DMS53 treated with DMSO at 0.1 percent for 48 hours (cell line): Measurements from ENCODE around the gene TMEM128.
"Not testable (repeated sequence)": the region's sequence is repeated elsewhere in the genome, so short reads cannot be mapped to it uniquely, and the experiment has no call there.

Experiments
- DNase-seq: peaks from one replicate; lab custom pipeline; 2025; ENCODE audit not compliant: unreplicated experiment; lab: John Stamatoyannopoulos, UW

Gene TMEM128

GRCh38 chr4:4256799-4257198, 8.8 kb upstream of the TMEM128 start:
- DNase-seq = no peak

DNA sequence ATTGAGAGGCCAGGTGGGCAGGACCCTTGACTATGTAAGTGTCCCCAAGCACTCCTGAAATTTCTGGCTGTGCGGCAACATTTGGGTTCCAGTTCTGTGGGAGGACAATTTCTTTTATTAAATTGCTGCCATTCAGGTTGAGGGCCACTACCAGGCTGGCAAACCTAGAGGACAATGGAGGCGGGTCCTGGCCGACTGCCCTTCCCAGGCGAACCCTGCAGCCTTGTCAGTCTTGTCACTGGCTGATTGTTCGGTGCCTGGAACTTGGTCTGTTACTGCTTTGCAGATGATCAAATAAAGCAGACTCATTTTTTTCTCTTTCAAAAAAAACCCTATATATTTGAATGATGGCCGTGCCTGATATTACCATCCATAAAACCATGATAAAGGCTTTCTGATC, 6.6 kb upstream of the TMEM128 start:
- no peak for DNase-seq

DNA sequence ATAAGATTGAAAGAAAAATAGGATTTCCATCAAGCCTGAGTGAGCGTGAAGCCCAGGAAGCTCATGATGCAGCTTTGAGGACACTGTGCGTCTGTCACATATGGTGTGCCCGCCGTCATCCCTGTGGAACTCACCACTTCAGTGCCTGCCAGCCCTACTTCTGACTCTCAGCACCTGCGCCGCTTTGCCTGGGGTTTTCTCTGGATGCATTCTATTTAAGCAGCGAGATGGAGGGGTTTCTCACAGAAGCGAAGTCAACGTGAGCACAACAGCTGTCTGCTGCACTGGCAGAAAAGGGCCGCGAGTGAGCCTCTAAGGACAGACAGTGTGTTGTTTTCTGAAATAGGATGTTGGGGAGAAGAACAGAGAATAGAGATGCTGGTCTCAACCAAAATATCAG, 6.2 kb upstream of the TMEM128 start:
- no peak for DNase-seq

- DNase-seq = no peak
These were observed 1.8 kb upstream of the TMEM128 start for GRCh38 chr4:4249866-4250265.

GRCh38 chr4:4249342-4249741, 1.3 kb upstream of the TMEM128 start:
- DNase-seq = not testable (repeated sequence)

DNA sequence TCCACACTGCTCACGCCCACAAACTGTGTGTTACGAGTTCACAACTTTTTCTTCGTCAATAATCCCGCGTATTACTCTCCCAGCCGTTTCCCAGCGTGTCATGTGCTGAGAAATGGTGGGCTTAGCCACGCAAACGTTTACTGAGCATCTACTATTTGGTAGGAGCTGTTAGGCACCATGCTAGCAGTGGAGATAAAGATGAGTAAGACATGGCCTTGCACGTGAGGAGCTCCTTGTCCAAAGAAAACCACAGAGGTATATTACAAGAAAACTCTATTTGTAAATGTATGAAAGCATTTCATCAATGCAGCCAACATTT, 821 bp upstream of the TMEM128 start:
- no peak for DNase-seq

DNA sequence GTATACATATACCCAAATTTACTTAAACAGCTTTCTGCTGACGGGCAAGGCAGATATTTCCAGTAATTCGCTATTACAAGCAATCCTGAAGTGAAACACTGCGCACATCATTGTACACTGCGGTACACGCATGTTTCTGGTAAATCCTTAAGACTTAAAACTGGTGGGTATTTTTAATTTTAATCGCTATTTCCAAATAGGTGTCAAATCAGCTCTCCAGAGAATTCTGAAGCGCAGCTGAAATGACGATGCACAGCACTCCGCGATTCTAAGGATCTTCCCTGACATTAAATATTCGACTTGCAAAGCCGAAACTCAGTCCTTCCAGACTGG, 361 bp downstream of the TMEM128 start:
- DNase-seq = peak; percentile 76

DNA sequence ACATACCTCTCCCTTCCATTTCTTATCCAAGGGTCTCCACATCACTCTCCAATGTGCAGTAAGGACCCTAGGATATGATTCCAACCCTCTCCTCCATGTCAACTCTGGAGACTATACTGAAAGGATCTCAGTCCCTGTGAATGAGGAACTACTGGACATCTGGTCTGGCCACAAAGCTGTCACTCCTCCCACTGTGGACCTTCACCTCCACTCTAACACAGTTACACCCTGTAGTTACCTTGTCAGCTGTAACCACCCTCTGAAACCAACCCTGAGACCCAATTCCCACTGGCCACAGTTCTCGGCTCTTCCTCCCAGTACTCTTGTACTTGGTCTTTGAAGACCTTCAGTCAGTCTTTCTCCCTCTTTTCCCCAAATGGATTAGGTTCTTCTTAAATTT, 2.9 kb downstream of the TMEM128 start:
- no peak for DNase-seq

DNA sequence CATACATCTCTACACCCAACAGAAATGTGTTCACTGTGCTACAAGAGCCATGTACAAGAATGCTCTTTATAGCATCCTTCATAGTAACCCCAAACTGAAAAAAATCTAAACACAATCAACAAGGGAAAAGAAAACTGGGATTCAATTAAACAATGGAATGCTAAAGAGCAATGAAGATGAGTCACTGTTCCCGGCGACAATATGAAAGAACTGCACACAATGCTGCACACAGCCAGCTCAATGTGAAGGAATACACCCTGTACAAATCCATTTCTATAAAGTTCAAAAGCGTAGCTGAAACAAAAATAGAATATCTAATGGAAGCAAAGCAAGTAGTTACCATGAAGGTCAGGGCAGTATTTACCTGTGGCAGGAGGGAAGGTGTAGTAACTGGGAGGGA, 8.5 kb downstream of the TMEM128 start:
- DNase-seq = not testable (repeated sequence)

- DNase-seq = no peak
These were observed 14.4 kb downstream of the TMEM128 start for GRCh38 chr4:4233610-4234009.

- no peak for DNase-seq
These were observed 19.7 kb downstream of the TMEM128 start for GRCh38 chr4:4228356-4228668.

- no peak for DNase-seq
These were observed 20.3 kb downstream of the TMEM128 start for GRCh38 chr4:4227510-4228355.

GRCh38 chr4:4226606-4227438, 21.2 kb downstream of the TMEM128 start, which contains the start of gene OTOP1:
TSS of gene OTOP1 (minus strand) at chr4:4226929. CDS start at chr4:4226864, 65 bp downstream.
- no peak for DNase-seq

GRCh38 chr4:4225915-4226605, 22.0 kb downstream of the TMEM128 start:
- DNase-seq = no peak

DNA sequence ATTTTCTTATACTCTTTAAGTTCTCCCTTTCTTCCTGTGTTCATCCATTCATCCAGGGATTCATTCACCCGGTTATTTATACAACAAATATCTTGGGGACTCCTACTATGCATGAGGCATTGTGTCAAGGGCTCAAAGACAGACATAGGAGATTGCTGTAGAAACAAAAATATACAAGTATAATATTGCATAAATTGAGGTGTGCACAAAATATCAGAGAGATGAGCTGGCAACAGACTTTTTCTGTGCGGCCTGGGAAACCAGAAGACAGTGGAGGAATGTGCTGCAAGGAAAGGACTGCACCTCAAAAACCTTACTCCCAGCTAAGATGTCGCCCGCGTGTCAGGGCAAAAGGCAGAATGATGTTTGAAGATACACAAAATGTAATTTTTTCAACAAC, 30.9 kb downstream of the TMEM128 start:
- DNase-seq = no peak

DNA sequence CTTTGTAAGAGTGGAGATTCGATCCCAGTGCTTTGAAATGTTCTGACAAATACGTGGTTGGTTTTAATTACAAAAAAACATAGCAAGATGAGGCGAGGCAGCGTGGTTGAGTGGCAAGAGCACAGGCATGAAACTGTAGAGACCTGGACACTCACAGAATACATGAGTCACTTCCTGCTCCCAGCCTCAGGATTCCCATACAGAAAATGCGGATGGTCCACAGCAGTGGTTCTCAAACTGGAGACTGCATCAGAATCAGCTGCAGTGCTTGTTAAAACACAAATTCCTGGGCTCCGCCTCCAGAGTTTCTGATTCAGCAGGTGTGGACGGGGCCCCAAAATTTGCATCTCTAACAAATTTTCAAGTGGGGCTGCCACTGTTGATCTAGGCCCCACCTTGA, 31.4 kb downstream of the TMEM128 start:
- DNase-seq = peak; percentile 6

GRCh38 chr4:4213674-4214073, 34.3 kb downstream of the TMEM128 start:
- DNase-seq = not testable (repeated sequence)

- no peak for DNase-seq
These were observed 41.8 kb downstream of the TMEM128 start for GRCh38 chr4:4206204-4206603.

DNA sequence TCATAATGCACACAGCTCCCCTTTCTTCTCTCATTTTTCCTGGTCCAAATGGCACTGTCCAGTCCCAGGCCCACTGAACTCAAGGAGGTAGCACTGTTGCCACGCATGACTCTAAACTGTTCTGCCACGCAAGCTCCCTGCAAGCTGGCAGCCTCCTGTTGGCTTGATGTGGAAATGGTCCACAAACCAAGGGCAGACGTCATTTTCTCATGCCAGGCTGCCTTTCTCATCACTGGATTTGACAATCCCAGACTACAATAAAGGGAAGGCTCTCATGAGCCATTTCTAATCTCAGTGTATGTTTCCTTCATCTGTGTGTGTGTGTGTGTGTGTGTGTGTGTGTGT, 43.6 kb downstream of the TMEM128 start:
- DNase-seq = no peak

GRCh38 chr4:4203688-4204400, 44.2 kb downstream of the TMEM128 start:
- no peak for DNase-seq

- DNase-seq = no peak
These were observed 45.5 kb downstream of the TMEM128 start for GRCh38 chr4:4202510-4202909.
